HEK293 (cell line): Measurements from ENCODE around the gene KLHDC7B.

Experiments
- SP3 ChIP-seq: fragments of 450-650 bp; formaldehyde crosslinking; IDR thresholded peaks from 2 replicates; pipeline ENCODE4 v1.5.1; 2016; ENCODE audit warnings: missing biosample characterization, missing genetic modification characterization
- YY1 ChIP-seq: fragments of 450-650 bp; formaldehyde crosslinking; IDR thresholded peaks from 2 replicates; pipeline ENCODE4 v1.5.1; 2018; ENCODE audit warnings: missing biosample characterization, missing genetic modification characterization
- ZBTB26 ChIP-seq: fragments of 450-650 bp; formaldehyde crosslinking; optimal IDR thresholded peaks from 2 replicates; pipeline ENCODE3; 2016; ENCODE audit warnings: missing biosample characterization, mild to moderate bottlenecking, missing genetic modification characterization
- ZFP41 ChIP-seq: fragments of 450-650 bp; formaldehyde crosslinking; IDR thresholded peaks from 2 replicates; pipeline ENCODE4 v1.5.1; 2016; ENCODE audit warnings: missing biosample characterization, missing genetic modification characterization, borderline replicate concordance
- ZNF391 ChIP-seq: fragments of 450-650 bp; formaldehyde crosslinking; IDR thresholded peaks from 2 replicates; pipeline ENCODE4 v1.5.1; 2016; ENCODE audit warnings: low read depth, missing biosample characterization, missing genetic modification characterization, borderline replicate concordance
- ZNF558 ChIP-seq: fragments of 450-650 bp; formaldehyde crosslinking; IDR thresholded peaks from 2 replicates; pipeline ENCODE4 v1.5.1; 2016; ENCODE audit warnings: missing biosample characterization, missing genetic modification characterization
- TF ChIP-seq, protein P1 (sequence below): fragments of 450-650 bp; formaldehyde crosslinking; IDR thresholded peaks from 2 replicates; pipeline ENCODE4 v1.5.1; 2016; ENCODE audit warnings: missing biosample characterization, missing genetic modification characterization
- TF ChIP-seq, protein P2 (sequence below): fragments of 450-650 bp; formaldehyde crosslinking; IDR thresholded peaks from 2 replicates; pipeline ENCODE4 v1.5.1; 2016; ENCODE audit warnings: missing biosample characterization, missing genetic modification characterization
- TF ChIP-seq, protein P3 (sequence below): fragments of 450-650 bp; IDR thresholded peaks from 2 replicates; pipeline ENCODE4 v1.5.1; 2018; ENCODE audit warnings: missing biosample characterization, missing genetic modification characterization

GRCh38 chr22:50520826-50521453, 24.8 kb upstream of the KLHDC7B start:
- TF ChIP-seq, protein P1, sequence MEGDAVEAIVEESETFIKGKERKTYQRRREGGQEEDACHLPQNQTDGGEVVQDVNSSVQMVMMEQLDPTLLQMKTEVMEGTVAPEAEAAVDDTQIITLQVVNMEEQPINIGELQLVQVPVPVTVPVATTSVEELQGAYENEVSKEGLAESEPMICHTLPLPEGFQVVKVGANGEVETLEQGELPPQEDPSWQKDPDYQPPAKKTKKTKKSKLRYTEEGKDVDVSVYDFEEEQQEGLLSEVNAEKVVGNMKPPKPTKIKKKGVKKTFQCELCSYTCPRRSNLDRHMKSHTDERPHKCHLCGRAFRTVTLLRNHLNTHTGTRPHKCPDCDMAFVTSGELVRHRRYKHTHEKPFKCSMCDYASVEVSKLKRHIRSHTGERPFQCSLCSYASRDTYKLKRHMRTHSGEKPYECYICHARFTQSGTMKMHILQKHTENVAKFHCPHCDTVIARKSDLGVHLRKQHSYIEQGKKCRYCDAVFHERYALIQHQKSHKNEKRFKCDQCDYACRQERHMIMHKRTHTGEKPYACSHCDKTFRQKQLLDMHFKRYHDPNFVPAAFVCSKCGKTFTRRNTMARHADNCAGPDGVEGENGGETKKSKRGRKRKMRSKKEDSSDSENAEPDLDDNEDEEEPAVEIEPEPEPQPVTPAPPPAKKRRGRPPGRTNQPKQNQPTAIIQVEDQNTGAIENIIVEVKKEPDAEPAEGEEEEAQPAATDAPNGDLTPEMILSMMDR (tag by site-specific recombination): no peak
- TF ChIP-seq, protein P2, sequence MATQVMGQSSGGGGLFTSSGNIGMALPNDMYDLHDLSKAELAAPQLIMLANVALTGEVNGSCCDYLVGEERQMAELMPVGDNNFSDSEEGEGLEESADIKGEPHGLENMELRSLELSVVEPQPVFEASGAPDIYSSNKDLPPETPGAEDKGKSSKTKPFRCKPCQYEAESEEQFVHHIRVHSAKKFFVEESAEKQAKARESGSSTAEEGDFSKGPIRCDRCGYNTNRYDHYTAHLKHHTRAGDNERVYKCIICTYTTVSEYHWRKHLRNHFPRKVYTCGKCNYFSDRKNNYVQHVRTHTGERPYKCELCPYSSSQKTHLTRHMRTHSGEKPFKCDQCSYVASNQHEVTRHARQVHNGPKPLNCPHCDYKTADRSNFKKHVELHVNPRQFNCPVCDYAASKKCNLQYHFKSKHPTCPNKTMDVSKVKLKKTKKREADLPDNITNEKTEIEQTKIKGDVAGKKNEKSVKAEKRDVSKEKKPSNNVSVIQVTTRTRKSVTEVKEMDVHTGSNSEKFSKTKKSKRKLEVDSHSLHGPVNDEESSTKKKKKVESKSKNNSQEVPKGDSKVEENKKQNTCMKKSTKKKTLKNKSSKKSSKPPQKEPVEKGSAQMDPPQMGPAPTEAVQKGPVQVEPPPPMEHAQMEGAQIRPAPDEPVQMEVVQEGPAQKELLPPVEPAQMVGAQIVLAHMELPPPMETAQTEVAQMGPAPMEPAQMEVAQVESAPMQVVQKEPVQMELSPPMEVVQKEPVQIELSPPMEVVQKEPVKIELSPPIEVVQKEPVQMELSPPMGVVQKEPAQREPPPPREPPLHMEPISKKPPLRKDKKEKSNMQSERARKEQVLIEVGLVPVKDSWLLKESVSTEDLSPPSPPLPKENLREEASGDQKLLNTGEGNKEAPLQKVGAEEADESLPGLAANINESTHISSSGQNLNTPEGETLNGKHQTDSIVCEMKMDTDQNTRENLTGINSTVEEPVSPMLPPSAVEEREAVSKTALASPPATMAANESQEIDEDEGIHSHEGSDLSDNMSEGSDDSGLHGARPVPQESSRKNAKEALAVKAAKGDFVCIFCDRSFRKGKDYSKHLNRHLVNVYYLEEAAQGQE: no peak
- TF ChIP-seq ZNF391 (tag by site-specific recombination) (no peak), YY1 (tag by site-specific recombination) (no peak), SP3 (tag by site-specific recombination) (no peak), ZNF558 (tag by site-specific recombination) (no peak), ZBTB26 (tag by site-specific recombination) (no peak), ZFP41 (tag by site-specific recombination) (no peak)
- TF ChIP-seq, protein P3, sequence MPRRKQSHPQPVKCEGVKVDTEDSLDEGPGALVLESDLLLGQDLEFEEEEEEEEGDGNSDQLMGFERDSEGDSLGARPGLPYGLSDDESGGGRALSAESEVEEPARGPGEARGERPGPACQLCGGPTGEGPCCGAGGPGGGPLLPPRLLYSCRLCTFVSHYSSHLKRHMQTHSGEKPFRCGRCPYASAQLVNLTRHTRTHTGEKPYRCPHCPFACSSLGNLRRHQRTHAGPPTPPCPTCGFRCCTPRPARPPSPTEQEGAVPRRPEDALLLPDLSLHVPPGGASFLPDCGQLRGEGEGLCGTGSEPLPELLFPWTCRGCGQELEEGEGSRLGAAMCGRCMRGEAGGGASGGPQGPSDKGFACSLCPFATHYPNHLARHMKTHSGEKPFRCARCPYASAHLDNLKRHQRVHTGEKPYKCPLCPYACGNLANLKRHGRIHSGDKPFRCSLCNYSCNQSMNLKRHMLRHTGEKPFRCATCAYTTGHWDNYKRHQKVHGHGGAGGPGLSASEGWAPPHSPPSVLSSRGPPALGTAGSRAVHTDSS (tag by site-specific recombination): no peak
